ENCODE results near the gene MST1.

DNA sequence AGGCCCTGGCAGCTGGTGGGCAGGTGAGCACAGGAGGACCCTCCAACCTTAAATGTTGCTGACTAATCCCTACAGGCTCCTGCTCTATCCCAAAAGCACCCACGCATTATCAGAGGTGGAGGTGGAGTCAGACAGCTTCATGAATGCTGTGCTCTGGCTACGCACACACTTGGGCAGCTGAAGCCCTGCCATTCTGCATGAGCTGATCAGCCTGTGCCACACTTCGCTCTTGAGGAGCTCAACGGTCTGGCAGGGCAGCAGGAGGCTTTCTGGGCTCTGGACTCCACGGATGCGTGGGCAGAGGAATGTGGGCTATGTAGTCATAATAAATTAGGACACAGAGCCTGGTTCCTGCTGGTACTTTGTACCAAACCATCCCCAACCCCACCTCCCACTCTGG lies 6.1 kb downstream of the MST1 start:
- TF ChIP-seq, protein P1, sequence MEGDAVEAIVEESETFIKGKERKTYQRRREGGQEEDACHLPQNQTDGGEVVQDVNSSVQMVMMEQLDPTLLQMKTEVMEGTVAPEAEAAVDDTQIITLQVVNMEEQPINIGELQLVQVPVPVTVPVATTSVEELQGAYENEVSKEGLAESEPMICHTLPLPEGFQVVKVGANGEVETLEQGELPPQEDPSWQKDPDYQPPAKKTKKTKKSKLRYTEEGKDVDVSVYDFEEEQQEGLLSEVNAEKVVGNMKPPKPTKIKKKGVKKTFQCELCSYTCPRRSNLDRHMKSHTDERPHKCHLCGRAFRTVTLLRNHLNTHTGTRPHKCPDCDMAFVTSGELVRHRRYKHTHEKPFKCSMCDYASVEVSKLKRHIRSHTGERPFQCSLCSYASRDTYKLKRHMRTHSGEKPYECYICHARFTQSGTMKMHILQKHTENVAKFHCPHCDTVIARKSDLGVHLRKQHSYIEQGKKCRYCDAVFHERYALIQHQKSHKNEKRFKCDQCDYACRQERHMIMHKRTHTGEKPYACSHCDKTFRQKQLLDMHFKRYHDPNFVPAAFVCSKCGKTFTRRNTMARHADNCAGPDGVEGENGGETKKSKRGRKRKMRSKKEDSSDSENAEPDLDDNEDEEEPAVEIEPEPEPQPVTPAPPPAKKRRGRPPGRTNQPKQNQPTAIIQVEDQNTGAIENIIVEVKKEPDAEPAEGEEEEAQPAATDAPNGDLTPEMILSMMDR (IDR thresholded peaks at IDR 0.05): no peak
- TF ChIP-seq POLR2A (IDR thresholded peaks at IDR 0.05): no peak
- no peak for TF ChIP-seq POLR2AphosphoS5 (IDR thresholded peaks at IDR 0.05)
